BJ (cell line): ENCODE results near the gene LCOR. TPM values are rescaled to one million over a fixed set of nuclear protein-coding genes. Genes with fewer than 3 reads are reported as not detected.
A peak's percentile ranks its signal among the peaks of the same experiment; 100 is the strongest.

Source experiments
- CTCF ChIA-PET: fragments of 350-600 bp; formaldehyde crosslinking; extraction: SDS; loops from one replicate; lab custom pipeline; 2021; ENCODE audit warnings: antibody characterized with exemption, inconsistent platforms; lab: Yijun Ruan, JAX
- POLR2A ChIA-PET: fragments of 300-600 bp; sonication (Branson Sonifier 250); formaldehyde crosslinking; extraction: SDS; loops from one replicate; lab custom pipeline; 2021; ENCODE audit warnings: antibody characterized with exemption; lab: Charles Lee
- DNase-seq: peaks from one replicate; pipeline ENCODE4 v3.0.0-alpha.2; 2011; ENCODE audit warnings: low read depth
- H3K27me3 ChIP-seq: 2 replicates; pipeline ENCODE4 v1.6.0; 2011; ENCODE audit warnings: low read length; ENCODE audit not compliant: control insufficient read depth, insufficient read depth
- H3K36me3 ChIP-seq: 2 replicates; pipeline ENCODE4 v1.5.1; 2011; ENCODE audit warnings: low read length; ENCODE audit not compliant: control insufficient read depth, insufficient read depth
- H3K4me3 ChIP-seq: 2 replicates; pipeline ENCODE4 v1.5.1; 2011; ENCODE audit warnings: low read depth, mild to moderate bottlenecking, control low read depth, low read length
- polyA plus RNA-seq: library from polyadenylated mRNA; depleted of rRNA; stranded (reverse); fragments of >200 nt; gene quantifications from 2 replicates; pipeline ENCODE4 v1.2.3, GENCODE V29; 2011
- TF ChIP-seq, protein P1 (sequence below): IDR thresholded peaks from 2 replicates; pipeline ENCODE4 v1.5.1; 2011; ENCODE audit warnings: low read depth, mild to moderate bottlenecking, control low read depth, inconsistent platforms, low read length, moderate library complexity; ENCODE audit not compliant: insufficient read depth

Gene LCOR
- polyA plus RNA-seq, 1 experiment: 4.9 TPM

DNA sequence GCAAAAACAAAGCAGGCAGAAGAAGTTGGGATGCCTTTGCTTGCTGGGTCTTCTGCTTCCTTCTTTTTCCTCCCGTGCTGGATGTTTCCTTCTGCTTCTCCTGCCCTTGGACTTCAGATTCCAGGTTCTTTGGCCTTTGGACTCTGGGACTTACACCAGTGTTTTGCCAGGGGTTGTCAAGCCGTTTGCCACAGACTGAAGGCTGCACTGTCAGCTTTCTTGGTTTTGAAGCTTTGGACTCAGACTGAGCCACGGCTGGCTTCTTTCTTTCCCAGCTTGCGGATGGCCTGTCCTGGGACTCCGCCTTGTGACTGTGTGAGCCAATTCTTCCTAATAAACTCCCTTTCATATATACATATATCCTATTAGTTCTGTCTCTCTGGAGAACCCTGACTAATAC, 11.3 kb upstream of the LCOR start:
- ChIA-PET POLR2A (no interaction called here), CTCF (interaction anchor here (0.8 kb wide), 1 partner anchor 20 kb away, joined by 3 read pairs; no protein-coding TSS in a partner anchor)
- TF ChIP-seq, protein P1, sequence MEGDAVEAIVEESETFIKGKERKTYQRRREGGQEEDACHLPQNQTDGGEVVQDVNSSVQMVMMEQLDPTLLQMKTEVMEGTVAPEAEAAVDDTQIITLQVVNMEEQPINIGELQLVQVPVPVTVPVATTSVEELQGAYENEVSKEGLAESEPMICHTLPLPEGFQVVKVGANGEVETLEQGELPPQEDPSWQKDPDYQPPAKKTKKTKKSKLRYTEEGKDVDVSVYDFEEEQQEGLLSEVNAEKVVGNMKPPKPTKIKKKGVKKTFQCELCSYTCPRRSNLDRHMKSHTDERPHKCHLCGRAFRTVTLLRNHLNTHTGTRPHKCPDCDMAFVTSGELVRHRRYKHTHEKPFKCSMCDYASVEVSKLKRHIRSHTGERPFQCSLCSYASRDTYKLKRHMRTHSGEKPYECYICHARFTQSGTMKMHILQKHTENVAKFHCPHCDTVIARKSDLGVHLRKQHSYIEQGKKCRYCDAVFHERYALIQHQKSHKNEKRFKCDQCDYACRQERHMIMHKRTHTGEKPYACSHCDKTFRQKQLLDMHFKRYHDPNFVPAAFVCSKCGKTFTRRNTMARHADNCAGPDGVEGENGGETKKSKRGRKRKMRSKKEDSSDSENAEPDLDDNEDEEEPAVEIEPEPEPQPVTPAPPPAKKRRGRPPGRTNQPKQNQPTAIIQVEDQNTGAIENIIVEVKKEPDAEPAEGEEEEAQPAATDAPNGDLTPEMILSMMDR: no peak

DNA sequence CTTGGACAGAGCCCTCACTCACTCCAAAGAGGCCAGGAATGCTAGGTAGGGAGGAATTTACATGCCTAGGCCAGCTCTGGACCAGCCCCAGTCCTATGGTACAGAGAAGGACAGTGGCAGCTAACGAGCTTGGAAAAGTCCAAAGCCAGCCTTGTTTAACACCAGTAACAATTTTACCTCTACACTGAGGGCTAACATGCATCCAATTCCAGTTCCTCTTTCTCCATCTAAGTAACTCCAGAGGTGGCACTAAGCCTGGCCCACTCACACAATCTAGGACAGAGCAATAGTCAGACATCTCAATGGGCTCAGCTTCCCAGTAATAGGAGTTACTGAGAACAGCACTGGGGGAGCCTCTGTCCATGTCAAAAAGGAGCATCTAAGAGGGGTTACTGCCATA, 5.7 kb upstream of the LCOR start:
- TF ChIP-seq, protein P1: no peak
- no peak for DNase-seq
- ChIA-PET POLR2A (no interaction called here), CTCF (interaction anchor here (0.9 to 1.7 kb wide), 6 partner anchors 56 to 199 kb away, joined by 3 to 7 read pairs (median 5); no protein-coding TSS in a partner anchor)
- H3K36me3 ChIP-seq: no peaks in the 10 kb centered on the region
- no peaks in the 10 kb centered on the region for H3K27me3 ChIP-seq
- no peak overlapping the region for H3K4me3 ChIP-seq

More for the DNA sequence above, 11.3 kb upstream of the LCOR start:
- Histone ChIP-seq H3K36me3 (no peaks in the 10 kb centered on the region), H3K4me3 (no peak overlapping the region), H3K27me3 (no peaks in the 10 kb centered on the region)
- DNase-seq: no peak

DNA sequence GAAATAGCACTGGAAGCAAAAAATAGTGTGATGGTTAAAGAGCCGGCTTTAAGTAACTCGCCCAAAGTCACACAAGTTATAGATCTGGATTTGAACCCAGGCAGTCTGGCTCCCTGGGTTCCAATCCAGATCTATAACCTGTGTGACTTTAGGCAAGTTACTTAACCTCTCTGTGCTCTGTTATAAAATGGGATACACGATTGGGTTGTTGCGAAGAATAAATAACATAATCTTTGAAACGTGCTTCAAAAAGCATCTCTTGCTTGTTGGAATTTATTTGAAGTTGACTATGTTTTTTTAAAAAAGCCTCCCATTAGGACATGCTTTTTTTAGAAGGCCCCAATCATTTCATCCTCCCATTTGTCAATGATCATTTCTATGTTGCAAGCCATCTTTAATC, 3.5 kb upstream of the LCOR start:
- Histone ChIP-seq H3K36me3 (no peaks in the 10 kb centered on the region), H3K4me3 (no peak overlapping the region), H3K27me3 (no peaks in the 10 kb centered on the region)
- TF ChIP-seq, protein P1: no peak
- no peak for DNase-seq
- CTCF ChIA-PET: interaction anchor here (1.0 to 1.8 kb wide), 3 partner anchors 10 to 208 kb away, joined by 3 to 7 read pairs (median 3); no protein-coding TSS in a partner anchor
- POLR2A ChIA-PET: no interaction called here

DNA sequence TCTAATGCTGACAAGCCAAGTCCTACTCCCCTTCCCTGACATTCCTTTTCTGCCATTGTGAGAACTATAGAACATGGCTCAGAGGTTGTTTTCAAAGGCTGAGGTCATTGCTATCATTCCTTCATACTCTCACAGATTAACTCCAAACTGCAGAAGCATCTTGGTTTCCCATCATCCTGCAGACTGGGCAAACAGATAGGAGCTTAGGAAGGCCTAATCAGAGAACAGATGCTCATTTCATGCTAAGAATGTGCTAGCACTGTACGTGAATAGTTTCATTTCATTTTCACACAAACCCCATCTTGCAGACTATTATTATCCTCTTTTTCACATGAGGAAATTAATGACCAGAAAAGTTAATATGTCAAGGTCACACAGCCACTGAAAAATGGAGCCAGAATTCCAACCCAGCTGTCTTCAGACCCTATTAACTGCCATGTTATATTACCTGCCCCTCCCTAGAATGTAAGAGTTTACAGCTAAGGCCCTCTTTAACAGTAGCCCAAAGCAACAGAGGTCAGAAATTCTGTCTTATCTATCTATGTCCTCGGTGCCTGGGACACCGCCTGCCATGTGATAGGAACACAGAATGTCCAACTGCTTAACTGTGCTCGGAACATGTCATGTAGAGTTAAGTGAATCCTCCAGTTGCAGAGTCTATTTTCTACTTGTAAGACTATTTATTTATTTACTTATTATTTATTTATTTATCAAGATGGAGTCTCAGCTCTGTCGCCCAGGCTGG, 2.9 kb upstream of the LCOR start:
- Histone ChIP-seq H3K4me3 (no peak overlapping the region), H3K36me3 (no peaks in the 10 kb centered on the region), H3K27me3 (no peaks in the 10 kb centered on the region)
- ChIA-PET POLR2A (no interaction called here), CTCF (interaction anchor here (0.7 to 1.8 kb wide), 12 partner anchors 8 to 454 kb away, joined by 3 to 12 read pairs (median 5); no protein-coding TSS in a partner anchor)
- no peak for DNase-seq
- TF ChIP-seq, protein P1: no peak

DNA sequence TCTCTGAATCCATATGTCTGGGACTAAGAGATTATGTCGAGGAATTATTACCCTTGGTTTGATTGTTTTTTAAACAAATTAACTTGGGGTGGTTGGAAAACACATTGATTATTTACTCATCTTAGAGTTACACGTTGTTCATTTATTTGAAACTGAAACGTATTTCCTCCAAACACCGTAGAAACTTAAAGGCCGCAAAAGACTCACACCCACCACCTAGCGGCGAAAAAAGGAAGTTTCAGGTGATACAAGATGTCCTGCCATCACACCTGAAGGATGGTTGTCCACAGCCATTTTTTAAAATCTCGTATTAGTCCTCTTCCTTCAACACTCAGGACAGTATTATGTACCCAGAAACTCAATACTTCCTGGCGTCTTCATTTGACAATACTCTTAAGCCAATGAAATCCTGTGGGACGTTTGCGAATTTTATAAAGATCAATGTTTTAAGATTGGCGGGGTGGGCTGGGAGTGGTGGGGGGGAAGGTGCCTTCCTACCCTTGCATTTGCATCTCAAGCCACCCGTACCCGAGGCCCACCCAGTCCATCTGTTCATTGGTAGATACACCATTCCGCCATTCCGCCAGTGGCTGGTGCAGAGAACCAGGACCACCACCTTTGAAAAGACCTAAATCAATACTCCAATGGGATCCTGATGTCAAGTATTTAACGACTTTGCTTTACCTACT, 1.4 kb upstream of the LCOR start:
- ChIA-PET CTCF (interaction anchor here (0.9 to 1.8 kb wide), 7 partner anchors 9 to 455 kb away, joined by 3 to 12 read pairs (median 6); no protein-coding TSS in a partner anchor), POLR2A (no interaction called here)
- Histone ChIP-seq H3K36me3 (no peaks in the 10 kb centered on the region), H3K4me3 (no peak overlapping the region), H3K27me3 (no peaks in the 10 kb centered on the region)
- TF ChIP-seq, protein P1: peak; percentile 82
- no peak for DNase-seq
